Kidney (tissue), 14 donors: ENCODE measurements around the gene PTPRT. TPM values are rescaled to one million over a fixed set of nuclear protein-coding genes. Genes with fewer than 3 reads are reported as not detected.

ENCODE experiments used
- DNase-seq, 5 donors: peaks; one replicate each; pipeline ENCODE4 v3.0.0-alpha.2; 2013 to 2020
- FAIRE-seq: peaks from 2 replicates; lab custom pipeline; 2012; peaks lifted over from hg19 to GRCh38; lab: Jason Lieb, UNC
- H3K27ac ChIP-seq, 2 donors: one replicate each; pipeline ENCODE4 v1.7.0; 2013; ENCODE audit warnings: low read depth in 2 of 2, low read length in 2 of 2, inconsistent platforms in 1 of 2
- H3K27me3 ChIP-seq: one replicate; pipeline ENCODE4 v1.7.1; 2013; ENCODE audit warnings: low read length, inconsistent platforms; ENCODE audit not compliant: control insufficient read depth, insufficient read depth
- H3K36me3 ChIP-seq, 3 donors: one replicate each; pipeline versions ENCODE4 v1.7.0 to v1.7.1; 2013; ENCODE audit warnings: low read length in 3 of 3, control low read depth in 1 of 3, inconsistent platforms in 1 of 3; ENCODE audit not compliant: insufficient read depth in 3 of 3, control insufficient read depth in 2 of 3
- H3K4me1 ChIP-seq, 3 donors: one replicate each; pipeline versions ENCODE4 v1.7.0 to v1.7.1; 2013; ENCODE audit warnings: low read length in 3 of 3, inconsistent platforms in 1 of 3, low read depth in 1 of 3; ENCODE audit not compliant: control insufficient read depth in 2 of 3, insufficient read depth in 2 of 3
- H3K4me3 ChIP-seq, 3 donors: one replicate each; pipeline versions ENCODE4 v1.7.0 to v1.8.1; 2013; ENCODE audit warnings: low read length in 3 of 3, control low read depth in 1 of 3, inconsistent platforms in 1 of 3
- H3K9ac ChIP-seq, 3 donors: one replicate each; pipeline versions ENCODE4 v1.7.0 to v1.7.1; 2013; ENCODE audit warnings: low read length in 3 of 3, control low read depth in 1 of 3, inconsistent platforms in 1 of 3
- H3K9me3 ChIP-seq, 3 donors: one replicate each; pipeline versions ENCODE4 v1.7.0 to v1.7.1; 2013; ENCODE audit warnings: low read length in 3 of 3, control low read depth in 1 of 3, inconsistent platforms in 1 of 3; ENCODE audit not compliant: control insufficient read depth in 2 of 3, insufficient read depth in 1 of 3
- intact Hi-C: fragments of 100-400 bp; cut with DNase I; formaldehyde crosslinking; loops from one replicate; pipeline ENCODE4 v1.11.1; 2022
- polyA plus RNA-seq: library from polyadenylated mRNA; stranded (reverse); fragments of 350-450 nt; fragmentation: Illumina TruSeq; extraction: RNeasy Lipid Tissue Mini Kit (QIAGEN cat#74804); gene quantifications from one replicate; pipeline ENCODE4 v1.2.3, GENCODE V29; 2014; ENCODE audit warnings: low read depth, low replicate concordance; ENCODE audit not compliant: insufficient read depth
- total RNA-seq: library from RNA; stranded (reverse); fragmentation: NEBNext Ultra II Directional; extraction: Animal tissue kit (Norgen Biotek cat#: 25700); gene quantifications from one replicate; pipeline ENCODE4 v1.2.1, GENCODE V29; 2021
- TF ChIP-seq, protein P1 (sequence below): IDR thresholded peaks from 3 replicates; pipeline ENCODE4 v1.5.1; 2012; ENCODE audit warnings: mild to moderate bottlenecking, moderate library complexity, borderline replicate concordance; ENCODE audit not compliant: insufficient read depth; ENCODE audit errors: extremely low read depth
- donor health status: control.
- donor health status: control.
- donor health status: control.
- donor health status: control.
- donor health status: control.
- donor health status: DM: yes; HTN: yes; CAD: no.
- donor health status: Normal renal cell carcinoma (clear cell type).

The PTPRT gene
- total and polyA plus RNA-seq, 2 donors from 2014 or later: 0.60 TPM; not detected in 1

DNA sequence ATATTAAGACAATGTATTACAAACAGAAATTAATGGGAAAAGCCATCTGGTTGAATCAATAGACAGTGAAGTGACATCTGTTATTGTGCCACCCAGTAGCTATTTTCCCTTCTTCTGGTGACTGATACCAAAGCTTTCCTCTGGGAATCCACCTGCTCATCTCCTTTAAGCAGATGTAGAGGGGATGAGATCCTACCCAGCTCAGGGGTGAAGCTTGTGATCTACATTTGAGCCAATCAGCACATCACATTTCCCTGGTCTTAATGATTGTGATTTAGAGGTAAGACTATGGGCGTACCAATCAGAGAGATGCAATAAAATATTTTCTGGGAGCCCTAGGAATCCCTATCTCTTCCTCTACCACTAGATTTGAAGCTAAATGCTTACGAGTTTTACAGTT is 782.9 kb downstream of the PTPRT start:
- Histone ChIP-seq H3K27me3 (no peaks in the 10 kb centered on the region), H3K27ac (no peak overlapping the region), H3K9me3 (no peaks in the 10 kb centered on the region), H3K9ac (no peak overlapping the region), H3K36me3 (no peaks in the 10 kb centered on the region), H3K4me3 (no peak overlapping the region), H3K4me1 (no peaks in the 10 kb centered on the region)
- TF ChIP-seq, protein P1, sequence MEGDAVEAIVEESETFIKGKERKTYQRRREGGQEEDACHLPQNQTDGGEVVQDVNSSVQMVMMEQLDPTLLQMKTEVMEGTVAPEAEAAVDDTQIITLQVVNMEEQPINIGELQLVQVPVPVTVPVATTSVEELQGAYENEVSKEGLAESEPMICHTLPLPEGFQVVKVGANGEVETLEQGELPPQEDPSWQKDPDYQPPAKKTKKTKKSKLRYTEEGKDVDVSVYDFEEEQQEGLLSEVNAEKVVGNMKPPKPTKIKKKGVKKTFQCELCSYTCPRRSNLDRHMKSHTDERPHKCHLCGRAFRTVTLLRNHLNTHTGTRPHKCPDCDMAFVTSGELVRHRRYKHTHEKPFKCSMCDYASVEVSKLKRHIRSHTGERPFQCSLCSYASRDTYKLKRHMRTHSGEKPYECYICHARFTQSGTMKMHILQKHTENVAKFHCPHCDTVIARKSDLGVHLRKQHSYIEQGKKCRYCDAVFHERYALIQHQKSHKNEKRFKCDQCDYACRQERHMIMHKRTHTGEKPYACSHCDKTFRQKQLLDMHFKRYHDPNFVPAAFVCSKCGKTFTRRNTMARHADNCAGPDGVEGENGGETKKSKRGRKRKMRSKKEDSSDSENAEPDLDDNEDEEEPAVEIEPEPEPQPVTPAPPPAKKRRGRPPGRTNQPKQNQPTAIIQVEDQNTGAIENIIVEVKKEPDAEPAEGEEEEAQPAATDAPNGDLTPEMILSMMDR: no peak
- DNase-seq: no peak
- intact Hi-C loops: no loop called here
- FAIRE-seq: no peak

DNA sequence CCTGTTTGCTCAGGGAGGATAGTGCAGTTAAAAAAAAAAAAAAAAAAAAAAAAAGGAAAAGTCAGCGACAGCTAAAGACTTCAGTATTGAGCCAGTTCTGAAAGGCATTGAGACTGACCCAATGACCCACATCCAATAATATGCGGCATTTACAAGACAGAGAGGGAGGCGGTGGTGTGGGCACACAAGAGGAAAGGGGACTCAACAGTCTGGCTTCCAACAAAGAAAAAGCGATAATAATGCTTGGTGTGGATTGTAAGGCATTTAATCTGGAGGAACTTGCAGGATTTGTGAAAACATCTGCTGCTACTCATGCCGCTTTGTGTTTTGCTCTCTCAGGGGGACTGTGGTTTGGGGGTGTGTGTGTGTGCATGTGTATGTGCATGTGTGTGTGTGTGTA is 787.3 kb downstream of the PTPRT start:
- Histone ChIP-seq H3K4me3 (no peak overlapping the region), H3K9me3 (no peaks in the 10 kb centered on the region), H3K9ac (no peak overlapping the region), H3K27me3 (no peaks in the 10 kb centered on the region), H3K36me3 (no peaks in the 10 kb centered on the region), H3K27ac (no peak overlapping the region), H3K4me1 (no peaks in the 10 kb centered on the region)
- TF ChIP-seq, protein P1: no peak
- FAIRE-seq (no peak), DNase-seq (no peak)
- intact Hi-C loops: no loop called here

DNA sequence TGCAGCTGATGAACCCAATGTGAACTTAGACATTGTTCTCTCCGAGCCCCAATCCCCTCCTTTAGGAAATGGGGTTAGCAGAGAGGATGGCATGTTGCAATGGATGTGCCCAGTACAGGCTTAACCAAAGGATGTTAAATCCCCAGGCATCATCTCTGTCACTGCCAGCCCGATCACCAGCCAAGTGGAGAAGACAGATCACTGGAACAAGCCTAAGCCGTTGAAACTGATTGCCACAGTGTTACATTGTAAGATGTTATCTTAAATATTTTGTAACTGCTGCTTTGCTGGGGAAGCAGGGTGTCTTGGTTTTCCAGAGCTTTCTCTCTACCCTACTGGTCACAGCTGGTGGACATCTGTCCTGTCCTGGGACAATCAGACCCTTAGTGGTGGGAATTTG is 788.1 kb downstream of the PTPRT start:
- intact Hi-C loops: no loop called here
- Histone ChIP-seq H3K27me3 (no peaks in the 10 kb centered on the region), H3K9me3 (no peaks in the 10 kb centered on the region), H3K9ac (no peak overlapping the region), H3K36me3 (no peaks in the 10 kb centered on the region), H3K4me1 (no peaks in the 10 kb centered on the region), H3K4me3 (no peak overlapping the region), H3K27ac (no peak overlapping the region)
- TF ChIP-seq, protein P1: no peak
- no peak for FAIRE-seq
- no peak for DNase-seq

DNA sequence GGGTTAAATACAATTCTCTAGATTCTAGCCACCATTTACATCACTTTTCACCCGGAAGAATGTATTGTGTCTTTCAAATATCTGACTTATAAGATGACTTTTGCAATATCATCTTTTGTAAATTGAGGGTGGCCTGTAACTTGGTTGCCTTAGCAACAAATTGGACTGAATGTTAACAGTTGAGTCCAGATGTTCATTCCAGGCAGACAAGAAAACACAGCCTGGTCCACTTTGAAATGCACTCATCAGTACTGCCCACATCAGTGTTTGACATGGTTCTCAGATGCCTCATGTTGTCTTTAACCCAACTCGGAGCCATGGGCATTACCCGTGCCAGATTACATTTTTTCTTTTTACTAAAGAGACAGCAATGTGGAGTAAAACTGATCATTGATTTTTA is 789.9 kb downstream of the PTPRT start:
- FAIRE-seq (no peak), DNase-seq (no peak)
- H3K9me3 ChIP-seq: no peaks in the 10 kb centered on the region
- H3K9ac ChIP-seq: no peak overlapping the region
- intact Hi-C loops: no loop called here
- no peaks in the 10 kb centered on the region for H3K27me3 ChIP-seq
- TF ChIP-seq, protein P1: no peak
- no peaks in the 10 kb centered on the region for H3K4me1 ChIP-seq
- no peak overlapping the region for H3K27ac ChIP-seq
- H3K4me3 ChIP-seq: no peak overlapping the region
- H3K36me3 ChIP-seq: no peaks in the 10 kb centered on the region
